ENCODE measurements around the gene TSPEAR.

- no peak for TF ChIP-seq TAF1 (IDR thresholded peaks at IDR 0.05; ENCODE audit: low read depth, low read length)
- no peak for TF ChIP-seq POLR2A (IDR thresholded peaks at IDR 0.05; ENCODE audit: low read depth, low read length)
- no peak for TF ChIP-seq SPI1 (IDR thresholded peaks at IDR 0.05; ENCODE audit: low read depth, low read length)
- TF ChIP-seq POLR2AphosphoS5 (IDR thresholded peaks at IDR 0.05; ENCODE audit: low read depth, low read length), result no peak
- no peak for TF ChIP-seq POU2F2 (IDR thresholded peaks at IDR 0.05; ENCODE audit: low read depth, low read length)
These were observed 11.4 kb upstream of the TSPEAR start for GRCh38 chr21:44722731-44723130.
